ENCODE results near the gene DRC1.

DNA sequence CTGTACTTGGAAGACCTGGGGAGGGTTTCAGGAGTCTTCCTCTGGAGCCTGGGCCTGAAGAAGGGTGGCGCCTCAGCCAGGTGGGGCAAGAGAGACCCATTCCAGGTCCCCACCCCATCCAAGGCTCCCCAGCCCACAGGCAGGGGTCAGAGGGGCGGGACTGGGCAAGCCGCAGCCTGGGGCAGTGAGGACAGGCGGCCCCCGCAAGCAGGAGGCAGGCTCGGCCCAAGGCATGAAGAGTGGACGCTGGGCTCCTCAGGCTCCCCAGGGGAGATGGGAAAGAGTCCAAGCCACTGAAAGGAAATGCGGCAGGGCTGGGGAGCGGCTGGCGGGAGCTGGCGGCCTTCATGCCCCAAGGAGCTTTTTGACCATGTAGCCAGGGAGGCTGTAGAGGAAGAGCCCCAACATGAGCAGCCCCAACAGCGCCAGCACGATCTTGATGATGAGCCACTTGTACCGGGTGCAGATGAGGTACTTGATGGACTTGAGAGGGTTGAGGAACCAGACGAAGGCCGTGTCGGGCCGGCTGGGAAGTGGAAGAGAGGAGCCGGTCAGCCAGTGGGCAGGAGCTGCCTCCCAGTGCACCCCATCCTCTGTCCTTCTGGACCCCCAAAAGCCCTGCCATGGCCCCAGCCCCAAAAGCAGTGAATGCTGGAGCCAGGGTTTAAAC lies 56.1 kb downstream of the DRC1 start:
- TF ChIP-seq, protein P1, sequence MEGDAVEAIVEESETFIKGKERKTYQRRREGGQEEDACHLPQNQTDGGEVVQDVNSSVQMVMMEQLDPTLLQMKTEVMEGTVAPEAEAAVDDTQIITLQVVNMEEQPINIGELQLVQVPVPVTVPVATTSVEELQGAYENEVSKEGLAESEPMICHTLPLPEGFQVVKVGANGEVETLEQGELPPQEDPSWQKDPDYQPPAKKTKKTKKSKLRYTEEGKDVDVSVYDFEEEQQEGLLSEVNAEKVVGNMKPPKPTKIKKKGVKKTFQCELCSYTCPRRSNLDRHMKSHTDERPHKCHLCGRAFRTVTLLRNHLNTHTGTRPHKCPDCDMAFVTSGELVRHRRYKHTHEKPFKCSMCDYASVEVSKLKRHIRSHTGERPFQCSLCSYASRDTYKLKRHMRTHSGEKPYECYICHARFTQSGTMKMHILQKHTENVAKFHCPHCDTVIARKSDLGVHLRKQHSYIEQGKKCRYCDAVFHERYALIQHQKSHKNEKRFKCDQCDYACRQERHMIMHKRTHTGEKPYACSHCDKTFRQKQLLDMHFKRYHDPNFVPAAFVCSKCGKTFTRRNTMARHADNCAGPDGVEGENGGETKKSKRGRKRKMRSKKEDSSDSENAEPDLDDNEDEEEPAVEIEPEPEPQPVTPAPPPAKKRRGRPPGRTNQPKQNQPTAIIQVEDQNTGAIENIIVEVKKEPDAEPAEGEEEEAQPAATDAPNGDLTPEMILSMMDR (IDR thresholded peaks at IDR 0.05) = no peak
- TF ChIP-seq POLR2A (IDR thresholded peaks at IDR 0.05) (no peak), POLR2AphosphoS5 (IDR thresholded peaks at IDR 0.05) (no peak)
